Ammon's horn (tissue), 1 donor: ENCODE results near the gene HCLS1.
A peak's percentile ranks its signal among the peaks of the same experiment; 100 is the strongest.
"Not testable (repeated sequence)": the region's sequence is repeated elsewhere in the genome, so short reads cannot be mapped to it uniquely, and the experiment has no call there.

Experiments
- DNase-seq: peaks from one replicate; pipeline ENCODE4 v3.0.0-alpha.2; 2016; ENCODE audit warnings: low spot score

HCLS1 gene

GRCh38 chr3:121660356-121661171, at the start of gene HCLS1:
TSS of gene HCLS1 (minus strand) at chr3:121660903. CDS start at chr3:121658347, 2,556 bp downstream.
- peak; percentile 71 for DNase-seq

GRCh38 chr3:121710347-121710746, 49.6 kb upstream of the HCLS1 start:
- no peak for DNase-seq

- DNase-seq = no peak
Measured at GRCh38 chr3:121707531-121708273, 47.0 kb upstream of the HCLS1 start.

GRCh38 chr3:121705541-121705940, 44.8 kb upstream of the HCLS1 start:
- DNase-seq = no peak

GRCh38 chr3:121703973-121704372, 43.3 kb upstream of the HCLS1 start:
- DNase-seq = no peak

- peak; percentile 27 for DNase-seq
Measured at GRCh38 chr3:121698901-121699300, 38.2 kb upstream of the HCLS1 start.

- DNase-seq = no peak
Measured at GRCh38 chr3:121698476-121698875, 37.8 kb upstream of the HCLS1 start.

- DNase-seq = no peak
Measured at GRCh38 chr3:121696186-121696585, 35.5 kb upstream of the HCLS1 start.

GRCh38 chr3:121692010-121692699, 31.5 kb upstream of the HCLS1 start:
- DNase-seq = no peak

GRCh38 chr3:121690777-121691405, 30.2 kb upstream of the HCLS1 start:
- no peak for DNase-seq

GRCh38 chr3:121688747-121689146, 28.0 kb upstream of the HCLS1 start:
- DNase-seq = not testable (repeated sequence)

- no peak for DNase-seq
Measured at GRCh38 chr3:121681792-121682191, 21.1 kb upstream of the HCLS1 start.

GRCh38 chr3:121677141-121677540, 16.4 kb upstream of the HCLS1 start:
- no peak for DNase-seq

- DNase-seq = no peak
Measured at GRCh38 chr3:121670676-121671075, 10.0 kb upstream of the HCLS1 start.

- peak; percentile 33 for DNase-seq
Measured at GRCh38 chr3:121667333-121667732, 6.6 kb upstream of the HCLS1 start.

- no peak for DNase-seq
Measured at GRCh38 chr3:121665488-121665887, 4.8 kb upstream of the HCLS1 start.

GRCh38 chr3:121663171-121663847, 2.6 kb upstream of the HCLS1 start:
- DNase-seq = no peak

GRCh38 chr3:121662742-121663141, 2.0 kb upstream of the HCLS1 start:
- DNase-seq = no peak

GRCh38 chr3:121661376-121661775, 673 bp upstream of the HCLS1 start:
- DNase-seq = no peak

GRCh38 chr3:121659586-121659985, 1.1 kb downstream of the HCLS1 start:
- DNase-seq = peak; percentile 18

- DNase-seq = no peak
Measured at GRCh38 chr3:121658716-121659435, 1.8 kb downstream of the HCLS1 start.
